Suprapubic skin (tissue), 4 donors: ENCODE data around the gene TKT.

Source experiments
- CTCF ChIP-seq, 2 donors: fragments of 200-600 bp in 1 of 2; fragments of 450-650 bp in 1 of 2; sonication (generic) in 1 of 2; IDR thresholded peaks; one replicate each; pipeline ENCODE4 v1.5.1; 2016 to 2019; ENCODE audit warnings: antibody characterized with exemption in 2 of 2, mild to moderate bottlenecking in 1 of 2, moderate library complexity in 1 of 2
- EP300 ChIP-seq: sonication (generic); formaldehyde crosslinking; IDR thresholded peaks from one replicate; pipeline ENCODE4 v1.6.1; 2017; ENCODE audit warnings: antibody characterized with exemption
- POLR2A ChIP-seq, 2 donors: fragments of 450-650 bp; IDR thresholded peaks; one replicate each; pipeline ENCODE4 v1.6.1; 2017; ENCODE audit warnings: antibody characterized with exemption in 2 of 2, mild to moderate bottlenecking in 2 of 2, moderate library complexity in 2 of 2
- POLR2AphosphoS5 ChIP-seq, 3 donors: sonication (generic); formaldehyde crosslinking; IDR thresholded peaks; one replicate each; pipeline ENCODE4 v1.6.1; 2017; ENCODE audit warnings: antibody characterized with exemption in 3 of 3

GRCh38 chr3:53223025-53223424, 32.8 kb downstream of the TKT start:
- no peak for TF ChIP-seq POLR2A (IDR thresholded peaks at IDR 0.05)
- no peak for TF ChIP-seq POLR2AphosphoS5 (IDR thresholded peaks at IDR 0.05)
- no peak for TF ChIP-seq CTCF (IDR thresholded peaks at IDR 0.05)
- no peak for TF ChIP-seq EP300
